ENCODE measurements around the gene ALDOB.
A peak's percentile ranks its signal among the peaks of the same experiment; 100 is the strongest.

Gene ALDOB

GRCh38 chr9:101457003-101457402, 21.4 kb upstream of the ALDOB start:
- no peak for DNase-seq

DNA sequence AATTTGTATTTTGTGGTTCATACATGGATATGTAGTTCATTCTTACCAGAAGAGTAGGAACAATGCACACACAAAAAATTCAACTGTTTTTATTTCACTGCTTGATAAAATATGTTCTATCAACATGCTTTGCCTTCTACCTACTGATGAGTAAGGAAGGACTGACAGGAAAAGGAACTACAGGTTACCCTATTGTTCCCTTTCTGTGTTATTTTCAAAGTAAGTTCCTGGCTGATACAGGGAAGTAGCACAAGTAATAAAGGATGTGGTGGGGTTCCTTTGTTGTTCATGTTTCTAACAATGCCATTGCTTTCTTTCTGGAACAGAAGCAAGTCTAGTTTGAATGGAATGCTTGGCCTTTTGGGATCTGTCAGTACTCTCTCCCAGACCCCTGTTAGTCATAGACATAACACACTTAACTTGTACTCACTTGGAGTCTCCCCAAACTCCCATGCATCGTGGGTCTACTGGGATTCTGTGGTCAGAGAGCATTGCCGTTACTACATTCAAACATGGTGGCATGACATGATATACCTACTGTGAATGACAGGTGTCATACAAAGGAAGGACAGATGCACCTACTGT, 20.2 kb upstream of the ALDOB start:
- DNase-seq = no peak

- DNase-seq = no peak
Measured at GRCh38 chr9:101453776-101454570, 18.4 kb upstream of the ALDOB start.

DNA sequence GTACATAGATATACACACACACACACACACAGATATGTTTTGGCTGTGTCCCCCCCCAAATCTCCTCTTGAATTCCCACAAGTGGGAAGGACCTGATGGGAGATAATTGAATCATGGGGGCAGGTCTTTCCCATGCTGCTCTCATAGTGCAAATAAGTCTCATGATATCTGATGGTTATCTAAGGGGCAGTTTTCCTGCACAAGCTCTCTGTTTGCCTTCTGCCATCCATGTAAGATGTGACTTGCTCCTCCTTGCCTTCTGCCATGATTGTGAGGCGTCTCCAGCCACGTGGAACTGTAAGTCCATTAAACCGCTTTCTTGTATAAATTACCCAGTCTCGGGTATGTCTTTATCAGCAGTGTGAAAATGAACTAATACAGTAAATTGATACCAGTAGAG, 15.9 kb upstream of the ALDOB start:
- DNase-seq = no peak

DNA sequence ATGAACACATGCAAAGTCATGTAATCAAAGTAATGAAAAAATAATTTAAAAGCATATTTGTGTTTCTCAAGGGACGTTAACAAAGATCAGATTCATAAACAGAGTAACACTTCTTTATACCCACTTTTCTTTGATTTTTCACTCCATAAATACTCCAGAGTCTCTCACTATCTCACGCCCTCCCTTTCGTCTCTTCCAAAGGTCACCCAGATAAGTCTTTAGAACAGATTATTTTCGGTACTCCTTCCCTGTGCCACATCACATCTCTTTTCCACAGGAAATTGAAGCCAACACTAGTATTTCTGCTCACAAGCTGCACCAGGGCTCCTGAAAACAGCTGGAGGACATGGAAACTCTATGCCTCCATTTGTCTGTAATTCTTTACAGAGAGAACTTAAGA, 15.4 kb upstream of the ALDOB start:
- DNase-seq = no peak

GRCh38 chr9:101449071-101449721, 13.6 kb upstream of the ALDOB start:
- DNase-seq = peak in 45 of 56 donors; percentile 12 to 77 (median 58)

DNA sequence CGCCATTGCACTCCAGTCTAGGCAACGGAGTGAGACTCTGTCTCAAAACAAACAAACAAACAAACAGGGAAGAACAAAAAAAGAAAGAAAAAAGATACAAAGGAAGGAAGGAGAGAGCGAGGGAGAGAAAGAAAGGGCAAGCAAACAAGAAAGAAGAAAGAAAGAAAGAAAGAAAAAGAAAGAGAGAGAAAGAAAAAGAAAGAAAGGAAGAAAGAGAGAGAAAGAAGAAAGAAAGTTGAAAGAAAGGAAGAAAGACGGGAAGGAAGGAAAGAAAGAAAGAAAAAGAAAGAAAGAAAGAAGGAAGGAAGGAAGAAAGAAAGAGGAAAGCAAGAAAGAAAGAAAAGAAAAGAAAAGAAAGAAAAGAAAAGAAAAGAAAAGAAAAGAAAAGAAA, 13.1 kb upstream of the ALDOB start:
- no peak for DNase-seq

GRCh38 chr9:101446732-101447131, 11.2 kb upstream of the ALDOB start:
- no peak for DNase-seq

GRCh38 chr9:101445353-101446029, 9.9 kb upstream of the ALDOB start:
- peak in 2 of 56 donors; percentile 5 to 9 for DNase-seq

DNA sequence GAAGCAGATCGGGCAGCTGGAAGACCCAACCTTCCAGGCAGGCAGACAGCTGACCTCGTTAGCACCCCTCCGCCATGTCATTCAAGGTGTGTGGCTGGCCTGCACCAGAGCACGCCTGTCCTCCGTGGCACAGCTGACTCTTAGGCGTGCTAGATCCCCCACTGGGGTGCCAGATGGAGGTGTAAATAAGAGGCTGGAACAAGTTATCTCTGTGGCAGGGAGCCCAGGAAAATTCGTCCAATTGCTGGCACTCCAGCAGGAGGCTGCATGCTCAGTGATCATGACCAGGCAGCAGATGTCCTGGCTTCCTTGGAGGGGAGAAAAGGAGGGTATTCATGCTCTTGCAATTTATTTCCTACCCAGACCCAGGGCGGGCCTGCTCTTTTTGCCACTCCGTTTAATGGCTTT, 7.8 kb upstream of the ALDOB start:
- peak in 22 of 56 donors; percentile 3 to 45 (median 13) for DNase-seq

GRCh38 chr9:101442736-101443135, 7.2 kb upstream of the ALDOB start:
- DNase-seq = no peak

DNA sequence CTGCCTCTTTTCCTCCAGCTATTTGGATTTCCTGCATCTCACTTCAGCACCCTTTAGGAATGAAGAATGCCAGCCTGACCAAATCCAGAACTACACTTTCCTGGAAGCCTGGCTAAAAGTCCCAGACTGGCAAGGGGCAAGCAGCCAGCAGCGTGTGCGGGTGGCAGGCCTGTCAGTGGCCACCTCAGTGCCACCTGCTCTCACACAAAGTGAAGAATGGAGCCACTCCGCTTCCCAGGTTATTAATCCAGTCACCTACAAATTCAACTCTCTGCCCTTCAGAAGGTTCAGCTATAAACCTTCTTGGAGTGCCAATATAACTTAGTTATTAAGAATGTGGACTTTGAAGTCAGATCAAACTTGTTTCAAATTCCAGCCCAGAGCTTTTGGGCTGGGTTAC, 6.7 kb upstream of the ALDOB start:
- DNase-seq = no peak

- no peak for DNase-seq
Measured at GRCh38 chr9:101440714-101441230, 5.2 kb upstream of the ALDOB start.

DNA sequence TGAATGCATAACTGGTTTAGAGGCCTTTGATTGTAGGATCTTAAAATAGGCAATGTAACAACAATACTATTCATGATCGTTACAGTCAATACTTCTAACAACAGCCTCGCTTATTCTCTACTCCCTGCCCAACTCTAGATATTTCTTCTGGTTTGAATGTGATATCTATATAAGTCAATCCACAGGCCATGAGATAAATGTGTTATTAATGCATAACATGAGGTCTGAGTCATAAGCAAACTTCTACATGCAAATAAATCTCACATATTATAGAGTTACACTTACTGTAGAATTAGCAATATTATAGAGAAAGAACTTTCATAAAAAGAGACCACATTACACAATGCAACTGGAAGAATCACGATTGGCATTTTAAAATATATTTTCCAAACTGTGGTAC, 2.9 kb upstream of the ALDOB start:
- no peak for DNase-seq

GRCh38 chr9:101437806-101438232, 2.2 kb upstream of the ALDOB start:
- DNase-seq = no peak

DNA sequence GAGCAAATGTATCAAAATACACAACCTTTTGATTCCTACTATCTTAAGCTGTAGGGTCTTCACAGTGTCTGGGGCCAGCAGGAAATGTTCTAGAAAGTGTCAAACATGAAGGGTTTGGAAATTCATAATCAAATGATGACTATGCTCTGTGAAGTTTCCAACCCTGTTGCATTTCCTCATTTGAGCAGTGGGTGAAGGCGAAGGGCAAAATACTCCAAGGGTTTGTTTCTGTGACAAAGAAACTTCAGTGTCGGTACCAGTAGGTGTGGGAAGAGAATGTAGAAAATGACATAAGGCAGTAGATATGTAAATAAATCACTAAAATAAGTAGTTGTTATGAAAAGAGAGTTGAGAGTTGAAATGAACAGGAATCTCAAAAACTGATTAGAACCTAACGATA, 576 bp downstream of the ALDOB start:
- no peak for DNase-seq

DNA sequence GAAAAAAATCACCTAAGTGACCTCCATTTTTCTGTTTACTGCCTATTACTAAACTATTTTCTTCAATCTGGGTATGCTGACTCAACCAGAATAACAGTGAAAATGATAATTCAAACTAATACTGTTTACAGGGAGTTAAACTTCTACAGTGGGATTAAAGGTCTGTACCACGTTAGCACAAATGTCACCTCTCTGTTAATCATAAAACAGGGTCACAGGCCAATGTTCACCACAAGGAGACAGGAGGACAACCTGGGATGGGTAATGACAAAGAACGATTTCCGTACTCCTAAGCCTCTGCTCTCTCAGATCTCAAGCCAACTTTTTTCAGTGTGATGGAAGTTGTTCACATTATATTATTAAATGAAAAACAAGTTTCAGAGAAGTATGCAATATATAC, 2.3 kb downstream of the ALDOB start:
- no peak for DNase-seq

DNA sequence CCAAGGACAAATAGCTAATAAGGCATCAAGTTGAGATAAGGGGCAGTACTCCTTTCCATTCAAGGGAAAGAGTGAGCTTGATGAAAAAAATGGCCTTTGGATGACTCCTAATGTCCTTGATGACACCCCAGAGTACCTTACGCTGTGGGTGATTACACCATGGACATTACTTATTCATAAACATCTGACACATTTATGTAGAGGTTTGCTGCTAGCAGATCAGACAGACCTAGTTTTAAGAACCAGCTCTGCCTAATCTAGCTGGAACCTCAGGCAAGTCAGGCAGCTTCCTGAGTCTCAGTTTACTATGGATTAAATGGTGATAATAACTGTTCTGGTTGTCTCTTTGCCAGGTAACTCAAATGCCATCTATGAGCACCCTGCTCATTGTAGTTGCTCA, 2.8 kb downstream of the ALDOB start:
- DNase-seq = no peak

DNA sequence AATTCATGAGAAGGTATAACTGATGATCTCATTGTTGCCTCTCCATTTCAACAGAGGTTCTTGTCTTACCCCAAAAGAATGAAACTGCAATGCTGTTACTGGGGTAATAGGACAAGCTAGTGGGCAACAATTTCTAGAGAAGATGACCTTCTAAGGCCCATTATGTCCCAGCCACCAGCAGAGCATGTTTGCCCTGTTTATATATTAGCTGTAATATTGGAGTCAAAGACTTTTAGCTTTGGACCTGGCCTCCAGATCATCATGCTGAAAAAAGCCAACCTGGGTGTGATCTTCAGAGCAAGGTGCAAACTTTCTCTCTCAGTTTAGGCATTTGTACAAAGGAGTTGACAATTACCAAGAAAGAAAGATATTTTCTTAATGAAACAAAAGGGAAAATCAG, 3.4 kb downstream of the ALDOB start:
- no peak for DNase-seq

DNA sequence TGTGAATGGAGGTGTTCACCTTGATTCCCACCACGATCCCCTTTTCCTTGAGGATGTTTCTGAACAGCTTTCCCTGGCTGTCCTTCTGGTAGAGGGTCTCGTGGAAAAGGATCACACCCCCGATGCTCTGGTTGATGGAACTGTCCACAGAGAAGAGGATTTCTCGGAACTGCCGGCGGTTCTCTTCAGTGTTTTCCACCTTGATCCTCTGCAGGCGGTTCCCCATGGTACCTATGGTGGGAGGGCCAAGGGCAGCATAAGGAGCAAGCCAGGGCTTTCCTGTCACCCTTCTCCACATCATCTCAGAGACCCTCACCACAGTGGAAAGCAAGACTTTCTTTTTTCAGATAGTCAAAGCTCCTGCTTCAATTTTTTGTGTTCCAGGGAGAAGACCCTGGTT, 5.8 kb downstream of the ALDOB start:
- no peak for DNase-seq

DNA sequence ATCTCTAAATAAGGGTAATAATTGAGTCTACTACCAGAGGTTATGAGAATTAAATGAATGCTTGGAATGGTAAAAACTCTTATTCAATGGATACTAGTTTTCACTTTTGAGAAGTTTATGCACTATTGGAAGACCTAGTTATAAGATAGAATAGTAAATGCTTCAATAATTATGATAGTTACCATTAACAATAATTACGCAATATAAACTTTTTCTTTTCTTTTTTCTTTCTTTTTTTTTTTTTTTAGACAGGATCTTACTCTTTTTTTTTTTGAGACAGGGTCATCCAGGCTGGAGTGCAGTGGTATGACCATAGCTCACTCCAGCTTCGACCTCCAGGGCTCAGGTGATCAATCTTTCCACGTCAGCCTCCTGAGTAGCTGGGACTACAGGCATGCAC, 6.7 kb downstream of the ALDOB start:
- no peak for DNase-seq

Data from amygdala (tissue), 56 donors.